Measurements from ENCODE around the gene SRCAP.

DNA sequence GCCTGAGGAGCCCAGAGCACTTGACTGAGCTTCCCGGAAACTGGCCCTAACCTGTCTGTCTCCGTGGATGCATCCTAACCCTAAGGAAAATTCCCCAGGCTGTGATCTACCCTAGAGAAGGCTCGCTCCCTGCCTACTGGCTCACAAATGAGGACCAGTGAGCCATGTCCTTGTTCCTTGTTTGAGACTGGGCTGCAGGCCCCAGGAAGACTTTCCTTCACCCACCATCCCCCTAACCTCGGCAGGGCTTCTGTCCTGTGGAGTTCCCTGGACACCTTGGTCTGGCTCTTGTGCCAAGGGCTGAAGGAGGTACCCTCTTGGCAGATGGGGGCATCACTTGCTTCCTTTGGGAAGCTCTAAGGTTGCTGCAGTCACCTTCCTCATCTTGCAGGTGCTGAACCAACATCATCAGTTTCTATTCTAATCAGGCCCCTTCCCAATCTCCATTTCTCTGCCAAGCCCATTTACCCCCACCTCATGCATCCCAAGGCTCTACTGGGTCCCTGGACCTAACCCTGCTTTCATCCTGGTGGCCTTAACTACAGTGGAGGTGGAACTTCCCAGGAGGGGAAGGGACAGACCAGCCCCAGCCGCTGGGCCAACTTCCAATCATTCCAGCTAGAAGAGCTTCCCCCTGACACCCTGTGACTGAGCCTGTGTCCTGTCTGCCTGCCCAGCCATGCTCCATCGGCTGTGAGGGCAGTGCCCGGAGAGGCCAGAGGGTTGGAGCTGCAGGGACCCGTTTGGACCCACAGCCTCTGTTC lies 75.6 kb downstream of the SRCAP start:
- TF ChIP-seq, protein P1, sequence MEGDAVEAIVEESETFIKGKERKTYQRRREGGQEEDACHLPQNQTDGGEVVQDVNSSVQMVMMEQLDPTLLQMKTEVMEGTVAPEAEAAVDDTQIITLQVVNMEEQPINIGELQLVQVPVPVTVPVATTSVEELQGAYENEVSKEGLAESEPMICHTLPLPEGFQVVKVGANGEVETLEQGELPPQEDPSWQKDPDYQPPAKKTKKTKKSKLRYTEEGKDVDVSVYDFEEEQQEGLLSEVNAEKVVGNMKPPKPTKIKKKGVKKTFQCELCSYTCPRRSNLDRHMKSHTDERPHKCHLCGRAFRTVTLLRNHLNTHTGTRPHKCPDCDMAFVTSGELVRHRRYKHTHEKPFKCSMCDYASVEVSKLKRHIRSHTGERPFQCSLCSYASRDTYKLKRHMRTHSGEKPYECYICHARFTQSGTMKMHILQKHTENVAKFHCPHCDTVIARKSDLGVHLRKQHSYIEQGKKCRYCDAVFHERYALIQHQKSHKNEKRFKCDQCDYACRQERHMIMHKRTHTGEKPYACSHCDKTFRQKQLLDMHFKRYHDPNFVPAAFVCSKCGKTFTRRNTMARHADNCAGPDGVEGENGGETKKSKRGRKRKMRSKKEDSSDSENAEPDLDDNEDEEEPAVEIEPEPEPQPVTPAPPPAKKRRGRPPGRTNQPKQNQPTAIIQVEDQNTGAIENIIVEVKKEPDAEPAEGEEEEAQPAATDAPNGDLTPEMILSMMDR (IDR thresholded peaks at IDR 0.05), result no peak
- TF ChIP-seq POLR2A (IDR thresholded peaks at IDR 0.05) (no peak), POLR2AphosphoS5 (IDR thresholded peaks at IDR 0.05) (no peak)

All from stomach (tissue), 4 donors.